Left lobe of liver (tissue), 1 donor: ENCODE data around the gene MVP. TPM values are rescaled to one million over a fixed set of nuclear protein-coding genes. Genes with fewer than 3 reads are reported as not detected.

Experiments used
- total RNA-seq: library from RNA; stranded (reverse); gene quantifications from one replicate; pipeline ENCODE4 v1.2.1, GENCODE V29; 2021
- donor health status: DM: no; HTN: yes; CAD: no.

Gene MVP
- total RNA-seq, 1 donor from 2014 or later, result 44.4 TPM

Other genes with a start within 250 kb of the MVP start
- 1.3 TPM for gene SPN, start 157.2 kb upstream of the MVP start, total RNA-seq
- gene QPRT, start 141.3 kb upstream of the MVP start, total RNA-seq, result 143 TPM
- 0.53 TPM for gene C16orf54, start 74.5 kb upstream of the MVP start, total RNA-seq
- 1.3 TPM for gene ZG16, start 42.2 kb upstream of the MVP start, total RNA-seq
- 27.2 TPM for gene KIF22, start 29.7 kb upstream of the MVP start, total RNA-seq
- gene MAZ, start 13.9 kb upstream of the MVP start, total RNA-seq, result 101 TPM
- 0.33 TPM for gene PRRT2, start 8.3 kb upstream of the MVP start, total RNA-seq
- 11.9 TPM for gene PAGR1, start 4.3 kb upstream of the MVP start, total RNA-seq
- 53.1 TPM for gene CDIPT, start 42.8 kb downstream of the MVP start, total RNA-seq
- gene SEZ6L2, start 79.1 kb downstream of the MVP start, total RNA-seq, result 0.55 TPM
- gene ASPHD1, start 80.0 kb downstream of the MVP start, total RNA-seq, result 0.13 TPM
- gene KCTD13, start 105.8 kb downstream of the MVP start, total RNA-seq, result 9.8 TPM
- 71.0 TPM for gene TMEM219, start 141.6 kb downstream of the MVP start, total RNA-seq
- 21.1 TPM for gene TAOK2, start 153.4 kb downstream of the MVP start, total RNA-seq
- gene HIRIP3, start 175.2 kb downstream of the MVP start, total RNA-seq, result 9.2 TPM
- 34.7 TPM for gene INO80E, start 175.8 kb downstream of the MVP start, total RNA-seq
- gene DOC2A, start 190.6 kb downstream of the MVP start, total RNA-seq, result 0.15 TPM
- gene C16orf92, start 202.7 kb downstream of the MVP start, total RNA-seq, result not detected
- 0.13 TPM for gene TLCD3B, start 210.8 kb downstream of the MVP start, total RNA-seq
- 176 TPM for gene ALDOA, start 245.3 kb downstream of the MVP start, total RNA-seq